Activated naive CD8-positive, alpha-beta T cell treated with anti-CD3 and anti-CD28 coated beads, Interleukin-2, amount 50 U/mL, for 16 hours (primary cell): ENCODE data around the gene SLC2A4RG.
"Not testable (repeated sequence)": the region's sequence is repeated elsewhere in the genome, so short reads cannot be mapped to it uniquely, and the experiment has no call there.

Experiments
- DNase-seq: peaks from one replicate; pipeline ENCODE4 v3.0.0-alpha.2; 2020; ENCODE audit warnings: low read depth, low spot score

SLC2A4RG gene

DNA sequence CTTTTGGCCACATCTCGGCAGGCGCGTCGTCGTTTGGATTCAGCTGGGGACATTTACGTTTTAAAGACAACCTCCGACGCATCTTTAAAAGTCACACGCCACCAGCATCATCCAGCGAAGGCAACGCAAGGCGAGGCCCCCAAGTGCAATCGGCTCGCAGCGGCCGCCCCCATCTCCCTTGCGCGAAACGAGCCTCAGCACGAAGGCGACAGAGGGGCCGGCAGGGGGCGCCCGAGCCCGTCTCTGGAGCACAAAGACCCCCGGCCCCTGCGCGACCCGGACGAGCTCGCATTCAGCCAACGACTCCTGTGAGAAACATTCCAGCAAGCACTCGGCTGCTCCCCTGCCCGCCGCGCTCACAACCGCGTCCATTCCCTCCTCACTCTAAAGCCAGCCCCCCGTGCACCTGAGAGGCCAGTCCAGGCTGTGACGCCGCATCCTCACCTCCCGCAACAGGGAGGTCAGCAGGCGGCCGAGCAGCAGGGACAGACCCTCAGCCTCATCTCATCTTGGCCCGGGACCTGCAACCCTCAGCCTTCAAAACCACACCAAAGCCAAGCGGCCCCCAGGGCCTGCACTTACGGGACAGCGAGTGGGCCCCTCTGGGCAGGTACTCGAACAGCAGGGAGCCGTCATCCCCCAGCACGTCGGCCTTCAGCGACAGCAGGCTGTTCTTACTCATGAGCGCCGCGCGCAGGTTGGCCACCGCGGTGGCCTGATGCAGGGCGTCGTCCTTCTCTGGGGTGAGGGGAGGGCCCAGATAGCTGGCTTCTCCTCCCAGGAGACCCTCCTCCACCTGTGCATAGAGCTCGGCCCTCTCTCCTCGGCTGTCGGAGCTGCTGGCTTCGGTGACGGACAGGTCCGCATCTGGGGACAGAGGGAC, 35.8 kb downstream of the SLC2A4RG start:
- DNase-seq, result no peak

DNA sequence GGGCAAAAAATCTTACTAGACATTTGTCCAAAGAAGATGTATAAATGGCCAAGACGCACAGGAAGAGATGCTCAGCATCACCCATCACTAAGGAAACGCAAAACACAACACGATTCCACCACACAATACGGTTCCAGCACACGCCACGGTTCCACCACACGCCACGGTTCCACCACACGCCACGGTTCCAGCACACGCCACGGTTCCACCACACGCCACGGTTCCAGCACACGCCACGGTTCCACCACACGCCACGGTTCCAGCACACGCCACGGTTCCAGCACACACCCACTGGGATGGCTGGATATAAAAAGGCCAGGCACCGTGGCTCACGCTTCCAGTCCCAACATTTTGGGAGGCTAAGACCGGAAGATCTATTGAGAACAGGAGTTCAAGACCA, 37.3 kb downstream of the SLC2A4RG start:
- DNase-seq, result not testable (repeated sequence)

GRCh38 chr20:63777614-63778013, 38.0 kb downstream of the SLC2A4RG start:
- no peak for DNase-seq

GRCh38 chr20:63778034-63778752, 38.6 kb downstream of the SLC2A4RG start:
- no peak for DNase-seq

GRCh38 chr20:63778857-63779256, 39.3 kb downstream of the SLC2A4RG start:
- no peak for DNase-seq

DNA sequence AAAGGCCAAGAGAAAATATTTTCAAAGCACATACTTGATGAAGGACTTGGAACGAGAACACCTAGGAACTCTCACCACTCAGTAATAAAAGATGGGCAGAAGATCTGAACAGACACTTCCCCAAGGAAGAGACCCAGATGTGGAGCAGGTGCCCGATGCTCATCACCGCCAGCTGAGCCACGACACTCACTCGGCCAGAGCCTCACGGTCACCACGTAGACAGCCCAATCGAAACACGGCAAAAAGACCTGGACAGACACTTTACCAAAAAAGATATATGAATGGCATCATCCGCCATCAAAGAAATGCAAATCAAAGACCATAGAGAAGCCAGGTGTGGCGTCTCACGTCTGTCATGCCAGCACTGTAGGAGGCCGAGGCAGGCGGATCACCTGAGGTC, 41.6 kb downstream of the SLC2A4RG start:
- no peak for DNase-seq

- no peak for DNase-seq
These were observed 42.5 kb downstream of the SLC2A4RG start for GRCh38 chr20:63782051-63782471.

- DNase-seq, result no peak
These were observed 43.0 kb downstream of the SLC2A4RG start for GRCh38 chr20:63782521-63782971.

DNA sequence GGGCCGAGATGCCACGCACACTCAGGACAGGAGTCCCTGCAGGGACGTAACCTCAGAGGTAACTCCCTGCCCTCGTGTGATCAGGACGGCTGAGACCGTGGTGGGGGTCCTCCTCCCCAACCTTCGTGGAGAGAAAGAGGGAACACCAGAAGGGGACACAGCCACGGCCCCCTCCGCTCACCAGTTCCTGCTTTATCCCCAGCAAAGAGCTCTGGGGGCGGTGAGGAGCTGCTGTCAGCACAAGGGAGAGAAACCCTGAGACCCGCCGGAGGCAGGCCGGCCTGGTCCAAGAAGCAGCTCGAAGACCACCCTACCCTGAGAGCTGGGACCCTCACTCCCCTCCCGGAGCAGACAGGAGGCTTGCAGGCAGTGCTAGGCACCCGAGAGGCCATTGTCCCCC, 44.4 kb downstream of the SLC2A4RG start:
- no peak for DNase-seq

DNA sequence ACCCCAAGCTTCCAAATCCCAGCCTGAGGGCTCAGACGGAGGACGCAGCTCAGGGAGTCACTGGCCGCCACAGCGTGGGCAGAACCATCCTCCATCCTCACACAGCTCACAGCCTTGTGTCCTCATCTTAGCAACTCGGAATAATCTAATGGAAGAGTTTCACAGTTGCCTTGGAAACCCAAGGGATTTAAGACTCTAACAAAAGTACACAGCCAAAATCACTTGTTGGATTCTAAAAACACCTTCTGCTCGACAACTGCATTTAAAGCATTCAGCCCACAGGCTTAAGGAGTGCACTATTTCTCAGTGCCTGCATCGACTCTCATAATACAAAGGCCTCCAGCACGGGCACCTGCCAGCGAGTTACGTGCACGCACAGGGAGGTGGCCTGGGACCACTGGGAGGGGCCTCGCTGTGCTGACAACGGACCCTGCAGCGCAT, 46.1 kb downstream of the SLC2A4RG start:
- DNase-seq, result no peak

DNA sequence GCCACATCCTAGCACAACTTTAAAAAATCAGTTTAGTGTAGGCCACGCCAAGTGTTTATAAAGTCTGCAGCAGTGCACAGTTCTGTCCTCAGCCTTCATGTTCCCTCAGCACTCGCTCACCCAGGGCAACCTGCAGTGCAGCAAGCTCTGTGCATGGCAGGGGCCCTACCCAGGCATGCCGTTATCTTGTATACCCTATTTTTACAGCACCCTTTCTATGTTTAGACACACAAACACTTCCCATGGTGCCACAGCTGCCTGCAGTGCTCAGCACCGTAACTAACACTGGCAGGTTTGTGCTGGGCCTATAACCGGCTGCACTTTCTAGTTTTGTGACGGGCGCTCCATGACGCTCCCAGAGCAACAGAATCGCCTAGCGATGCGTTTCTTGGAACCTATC, 47.7 kb downstream of the SLC2A4RG start:
- no peak for DNase-seq

DNA sequence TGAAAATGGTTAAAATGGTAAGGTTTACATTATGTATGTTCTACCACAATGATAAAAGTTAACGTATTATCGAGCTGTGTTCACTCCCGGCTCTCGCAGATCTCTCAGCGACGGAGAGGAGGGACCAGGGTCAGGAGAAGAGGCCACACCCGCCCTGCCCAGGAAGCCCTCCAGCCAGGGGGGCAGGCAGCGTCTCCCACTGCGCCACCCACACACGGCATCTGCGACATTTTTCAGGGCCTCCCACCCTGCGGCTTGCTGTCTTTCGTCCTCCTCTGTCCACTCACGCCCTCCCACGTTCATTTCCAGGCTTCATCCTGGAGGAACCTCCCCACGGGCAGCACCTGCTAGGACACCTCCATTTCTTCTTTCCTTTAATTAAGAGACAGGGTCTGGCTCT, 48.2 kb downstream of the SLC2A4RG start:
- no peak for DNase-seq

GRCh38 chr20:63789836-63790571, 50.4 kb downstream of the SLC2A4RG start:
- no peak for DNase-seq

- no peak for DNase-seq
These were observed 51.1 kb downstream of the SLC2A4RG start for GRCh38 chr20:63790572-63791168.

- no peak for DNase-seq
These were observed 52.1 kb downstream of the SLC2A4RG start for GRCh38 chr20:63791497-63792156.

DNA sequence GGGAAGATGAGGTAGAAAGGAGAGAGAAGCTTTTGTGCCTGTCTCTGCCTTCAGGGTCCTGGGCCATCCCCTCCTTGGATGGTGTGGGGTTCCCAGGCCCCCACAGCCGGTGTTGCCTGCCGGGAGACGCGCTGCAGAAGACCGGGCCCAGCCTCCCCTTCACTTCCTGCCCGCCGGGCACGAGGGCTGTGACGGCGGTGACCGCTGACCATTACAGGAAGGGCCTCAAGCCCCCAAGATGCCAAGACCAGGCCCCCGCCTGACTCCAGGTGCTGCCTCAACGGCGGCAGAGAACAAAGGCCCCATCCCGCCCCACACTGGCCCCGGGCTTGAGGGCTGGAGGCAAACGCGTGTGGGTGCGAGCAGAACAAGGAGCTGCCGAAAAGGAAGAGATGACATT, 53.3 kb downstream of the SLC2A4RG start:
- no peak for DNase-seq
